Lung (tissue), 12 donors: ENCODE data around the gene TBC1D22A. TPM values are rescaled to one million over a fixed set of nuclear protein-coding genes. Genes with fewer than 3 reads are reported as not detected.

Experiments
- ATAC-seq: fragments of 200-7000 bp; cut with Tn5 transposase; one replicate; pipeline ENCODE4 v1.9.1; 2020; ENCODE audit warnings: moderate number of reproducible peaks; ENCODE audit not compliant: insufficient read depth, low FRiP score
- DNase-seq, 3 donors: peaks; one replicate each; pipeline ENCODE4 v3.0.0-alpha.2; 2013 to 2017
- H3K27ac ChIP-seq, 2 donors: one replicate each; pipeline ENCODE4 v1.5.1; 2013; ENCODE audit warnings: mild to moderate bottlenecking in 2 of 2, moderate library complexity in 2 of 2, control low read depth in 1 of 2, inconsistent platforms in 1 of 2, low read depth in 1 of 2, low read length in 1 of 2
- H3K27me3 ChIP-seq, 3 donors: one replicate each; pipeline ENCODE4 v1.5.1; 2013; ENCODE audit warnings: low read length in 2 of 3; ENCODE audit not compliant: control insufficient read depth in 3 of 3, insufficient read depth in 3 of 3
- H3K36me3 ChIP-seq, 4 donors: one replicate each; pipeline ENCODE4 v1.5.1; 2013; ENCODE audit warnings: low read length in 4 of 4, mild to moderate bottlenecking in 1 of 4, moderate library complexity in 1 of 4; ENCODE audit not compliant: control insufficient read depth in 4 of 4, insufficient read depth in 4 of 4
- H3K4me1 ChIP-seq, 5 donors: one replicate each; pipeline ENCODE4 v1.5.1; 2013; ENCODE audit warnings: low read length in 5 of 5, mild to moderate bottlenecking in 2 of 5, moderate library complexity in 1 of 5; ENCODE audit not compliant: control insufficient read depth in 5 of 5, insufficient read depth in 5 of 5
- H3K4me3 ChIP-seq: one replicate; pipeline ENCODE4 v1.5.1; 2013; ENCODE audit warnings: mild to moderate bottlenecking, control low read depth, moderate library complexity
- H3K9ac ChIP-seq, 2 donors: one replicate each; pipeline ENCODE4 v1.5.1; 2013; ENCODE audit warnings: low read length in 2 of 2, control low read depth in 1 of 2; ENCODE audit not compliant: insufficient read depth in 1 of 2
- H3K9me3 ChIP-seq, 4 donors: one replicate each; pipeline ENCODE4 v1.5.1; 2013; ENCODE audit warnings: low read length in 3 of 4, mild to moderate bottlenecking in 1 of 4, moderate library complexity in 1 of 4; ENCODE audit not compliant: control insufficient read depth in 4 of 4, insufficient read depth in 3 of 4
- WGBS, 2 donors: extraction: QIAGEN DNeasy Blood & Tissue Kit; methylation state at CpG; one replicate each; pipeline ENCODE4 v1.1.7; 2013; 5-methylcytosine and 5-hydroxymethylcytosine counted together
- polyA plus RNA-seq, 2 donors: library from polyadenylated mRNA; stranded (reverse); fragments of 200-250 nt; gene quantifications; one replicate each; pipeline ENCODE4 v1.2.1, GENCODE V29; 2013
- total RNA-seq, 2 donors: library from RNA; depleted of rRNA in 1 of 2; stranded (reverse); fragments of >200 nt in 1 of 2; gene quantifications; one replicate each; pipeline ENCODE4 v1.2.1, GENCODE V29; 2014 to 2021
- TF ChIP-seq, protein P1 (sequence below): IDR thresholded peaks from 2 replicates; pipeline ENCODE4 v1.5.1; 2012; ENCODE audit warnings: mild to moderate bottlenecking; ENCODE audit errors: control extremely low read depth, extremely low read depth
- donor health status: control.
- donor health status: control.
- donor health status: Bipolar disorder and iron deficiency.
- donor health status: healthy.
- donor health status: DM: yes; HTN: yes; CAD: no.

The TBC1D22A gene
- total and polyA plus RNA-seq, 4 donors: 20.2 to 38.4 (median 21.0) TPM

DNA sequence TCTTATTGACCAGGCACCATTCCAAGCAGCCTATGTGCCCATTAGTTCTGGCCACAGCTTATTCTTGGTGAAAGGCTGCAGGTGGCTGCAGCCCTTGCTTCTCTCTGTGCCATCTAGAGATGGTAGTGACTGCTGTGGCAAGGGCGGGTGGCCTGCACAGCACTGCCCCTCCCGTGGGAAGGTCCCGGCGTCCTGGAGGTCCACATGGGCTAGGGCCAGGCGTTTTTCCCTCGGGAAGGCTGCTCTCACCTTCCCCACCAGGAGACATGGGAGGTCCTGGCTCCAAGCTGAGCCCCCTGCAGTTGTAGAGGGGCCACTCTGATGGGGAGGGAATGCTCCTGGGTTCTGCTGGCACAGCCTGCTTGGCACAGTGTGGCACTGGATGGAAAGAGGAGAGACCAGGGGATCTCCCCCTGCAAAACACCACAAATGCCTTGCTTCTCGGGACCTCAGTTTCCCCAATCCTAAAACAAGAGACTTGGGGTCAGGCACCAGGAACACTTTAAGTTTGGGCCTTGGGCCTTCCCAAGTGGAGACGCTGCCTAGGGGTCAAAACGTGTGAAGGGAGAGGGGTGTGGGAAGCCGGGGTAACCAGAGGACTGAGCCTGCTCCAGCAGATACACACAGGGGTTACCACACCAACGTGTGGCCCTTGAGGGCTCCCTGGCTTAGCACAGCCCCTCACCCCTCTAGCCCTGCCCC lies 10.0 kb upstream of the TBC1D22A start:
- Histone ChIP-seq H3K9me3 (no peaks in the 10 kb centered on the region), H3K27ac (no peak overlapping the region), H3K27me3 (no peaks in the 10 kb centered on the region), H3K4me3 (no peak overlapping the region), H3K36me3 (no peaks in the 10 kb centered on the region), H3K9ac (no peak overlapping the region), H3K4me1 (peaks cover 7 to 49% (median 32%) of the 10 kb centered on the region in 5 donors)
- no peak for ATAC-seq
- TF ChIP-seq, protein P1, sequence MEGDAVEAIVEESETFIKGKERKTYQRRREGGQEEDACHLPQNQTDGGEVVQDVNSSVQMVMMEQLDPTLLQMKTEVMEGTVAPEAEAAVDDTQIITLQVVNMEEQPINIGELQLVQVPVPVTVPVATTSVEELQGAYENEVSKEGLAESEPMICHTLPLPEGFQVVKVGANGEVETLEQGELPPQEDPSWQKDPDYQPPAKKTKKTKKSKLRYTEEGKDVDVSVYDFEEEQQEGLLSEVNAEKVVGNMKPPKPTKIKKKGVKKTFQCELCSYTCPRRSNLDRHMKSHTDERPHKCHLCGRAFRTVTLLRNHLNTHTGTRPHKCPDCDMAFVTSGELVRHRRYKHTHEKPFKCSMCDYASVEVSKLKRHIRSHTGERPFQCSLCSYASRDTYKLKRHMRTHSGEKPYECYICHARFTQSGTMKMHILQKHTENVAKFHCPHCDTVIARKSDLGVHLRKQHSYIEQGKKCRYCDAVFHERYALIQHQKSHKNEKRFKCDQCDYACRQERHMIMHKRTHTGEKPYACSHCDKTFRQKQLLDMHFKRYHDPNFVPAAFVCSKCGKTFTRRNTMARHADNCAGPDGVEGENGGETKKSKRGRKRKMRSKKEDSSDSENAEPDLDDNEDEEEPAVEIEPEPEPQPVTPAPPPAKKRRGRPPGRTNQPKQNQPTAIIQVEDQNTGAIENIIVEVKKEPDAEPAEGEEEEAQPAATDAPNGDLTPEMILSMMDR: no peak
- 88 to 94% methylated on average over 11 of the region's 11 CpGs for WGBS, 2 donors
- no peak for DNase-seq

DNA sequence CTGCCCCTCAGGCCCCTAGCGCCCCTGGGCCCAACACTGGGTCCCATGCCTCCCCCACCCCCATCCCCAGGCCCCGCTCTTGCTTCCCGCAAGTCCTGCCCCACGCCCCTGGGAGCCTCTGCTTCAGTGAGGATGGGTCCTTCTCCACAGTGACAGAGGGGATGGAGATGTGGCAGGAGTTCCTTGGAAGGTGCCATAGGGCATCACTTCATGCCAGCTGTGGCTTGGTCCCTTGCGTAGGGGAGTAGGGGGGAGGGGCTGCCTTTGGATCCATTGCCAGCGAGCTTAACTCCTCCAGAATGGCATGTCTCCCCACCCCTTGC lies 9.5 kb upstream of the TBC1D22A start:
- Histone ChIP-seq H3K4me3 (no peak overlapping the region), H3K4me1 (peaks cover 7 to 49% (median 32%) of the 10 kb centered on the region in 5 donors), H3K27ac (peak overlapping the region; percentile 92 to 99), H3K36me3 (no peaks in the 10 kb centered on the region), H3K9ac (no peak overlapping the region), H3K27me3 (no peaks in the 10 kb centered on the region), H3K9me3 (no peaks in the 10 kb centered on the region)
- 97% methylated on average over 6 of the region's 6 CpGs for WGBS, 2 donors
- no peak for ATAC-seq
- TF ChIP-seq, protein P1: no peak
- DNase-seq: no peak

DNA sequence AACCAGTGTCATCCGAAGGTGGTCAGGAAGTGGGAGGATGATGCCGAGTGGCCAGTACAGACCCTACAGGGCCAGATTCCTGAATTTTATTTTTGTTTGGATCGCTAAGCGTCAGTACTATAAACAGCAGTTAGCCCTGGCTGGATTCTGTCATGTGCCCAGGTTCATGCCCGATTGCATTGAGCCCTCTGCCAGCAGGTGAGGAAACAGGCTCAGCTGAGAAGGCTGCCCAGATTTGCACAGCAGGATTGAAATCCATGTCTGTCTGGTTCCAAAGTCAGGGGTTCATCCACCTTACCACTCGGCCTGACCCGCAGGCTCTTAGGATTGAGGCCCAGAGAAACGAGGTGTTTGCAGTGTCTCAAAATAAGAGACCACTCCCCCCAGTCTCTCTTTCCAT lies 9.1 kb upstream of the TBC1D22A start:
- Histone ChIP-seq H3K4me3 (no peak overlapping the region), H3K27me3 (no peaks in the 10 kb centered on the region), H3K27ac (peak overlapping the region; percentile 92 to 99), H3K4me1 (peaks cover 7 to 49% (median 32%) of the 10 kb centered on the region in 5 donors), H3K9me3 (no peaks in the 10 kb centered on the region), H3K36me3 (no peaks in the 10 kb centered on the region), H3K9ac (no peak overlapping the region)
- WGBS, 2 donors: 84 to 88% methylated on average over 8 of the region's 8 CpGs
- ATAC-seq (no peak), DNase-seq (no peak)
- TF ChIP-seq, protein P1: no peak

- no peak for DNase-seq
- H3K4me1 ChIP-seq: peaks cover 7 to 48% (median 32%) of the 10 kb centered on the region in 5 donors
Observed at GRCh38 chr22:46753761-46754109, 8.7 kb upstream of the TBC1D22A start.

More at GRCh38 chr22:46753761-46754109, 8.7 kb upstream of the TBC1D22A start:
- Histone ChIP-seq H3K27ac (peak overlapping the region; percentile 92 to 99), H3K36me3 (no peaks in the 10 kb centered on the region), H3K4me3 (no peak overlapping the region), H3K9me3 (no peaks in the 10 kb centered on the region), H3K9ac (no peak overlapping the region), H3K27me3 (no peaks in the 10 kb centered on the region)
- WGBS, 2 donors: 62 to 65% methylated on average over 4 of the region's 4 CpGs
- TF ChIP-seq, protein P1: no peak
- ATAC-seq: no peak
